Activated CD8-positive, alpha-beta memory T cell treated with anti-CD3 and anti-CD28 coated beads, Interleukin-2, amount 50 U/mL, for 1 hour (primary cell): ENCODE measurements around the gene GLIPR2.
"Not testable (repeated sequence)": the region's sequence is repeated elsewhere in the genome, so short reads cannot be mapped to it uniquely, and the experiment has no call there.

Experiments used
- DNase-seq: peaks from one replicate; pipeline ENCODE4 v3.0.0-alpha.2; 2020; ENCODE audit errors: extremely low read depth

GLIPR2 gene

GRCh38 chr9:36163786-36164170 is 27.2 kb downstream of the GLIPR2 start:
- DNase-seq: no peak

DNA sequence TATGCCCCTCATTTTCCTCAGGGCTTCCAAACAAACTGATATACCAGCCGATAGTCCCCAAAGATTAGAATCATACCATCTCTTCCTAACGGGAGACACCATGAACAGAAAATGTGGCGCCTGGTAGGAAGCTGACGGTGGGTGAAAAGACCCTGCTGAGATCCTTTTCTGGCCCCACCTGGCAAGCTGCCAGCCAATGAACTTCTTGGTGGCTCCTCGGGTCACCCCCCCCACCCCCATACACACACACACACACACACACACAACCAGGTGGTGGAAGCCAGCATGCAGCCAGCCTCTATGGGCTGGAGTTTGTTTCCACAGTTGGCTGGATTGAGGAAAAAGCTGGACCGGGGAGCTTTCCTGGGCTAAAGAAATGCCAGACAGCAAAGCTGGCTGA is 27.8 kb downstream of the GLIPR2 start:
- DNase-seq: no peak

DNA sequence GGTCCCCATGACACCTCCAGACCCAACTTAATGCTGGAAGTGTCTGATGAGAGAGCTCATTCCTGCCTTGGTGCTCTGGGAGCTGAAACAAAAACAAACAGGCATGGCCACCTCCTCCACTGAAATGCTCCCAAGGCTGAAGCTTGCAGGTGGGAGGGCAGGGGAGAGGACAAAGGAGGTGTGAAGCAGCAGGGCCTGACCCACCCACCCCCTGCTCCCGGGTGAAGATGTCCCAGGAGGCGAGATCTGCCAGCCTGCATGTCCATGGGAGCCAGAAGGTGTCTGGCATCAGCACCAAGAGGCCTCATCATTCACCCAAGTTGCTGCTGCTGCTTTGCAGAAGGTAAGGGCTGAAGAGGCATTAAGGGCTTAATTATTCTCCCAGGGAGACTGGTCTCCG is 28.5 kb downstream of the GLIPR2 start:
- no peak for DNase-seq

- DNase-seq: no peak
Observed at GRCh38 chr9:36165826-36166167, 29.3 kb downstream of the GLIPR2 start.

GRCh38 chr9:36166168-36166927 is 29.8 kb downstream of the GLIPR2 start:
- peak; percentile 43 for DNase-seq

DNA sequence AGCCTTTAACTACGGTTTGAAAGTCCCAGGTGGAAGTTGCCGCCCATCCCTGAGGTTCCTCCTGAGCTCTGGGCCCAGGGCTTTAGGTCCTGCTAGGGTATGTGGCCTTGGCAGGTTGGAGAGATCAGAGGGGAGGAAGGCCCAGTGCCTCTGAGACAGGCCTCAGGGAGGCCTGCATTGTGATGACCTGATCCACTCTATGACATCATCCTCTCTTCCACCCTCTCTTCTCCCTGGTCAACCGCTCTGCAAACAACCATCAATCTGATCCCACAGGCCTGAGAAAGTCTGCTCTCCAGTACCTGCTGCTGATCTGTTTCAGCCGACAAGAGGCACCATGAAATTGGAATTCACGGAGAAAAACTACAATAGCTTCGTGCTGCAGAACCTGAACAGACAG is 32.6 kb downstream of the GLIPR2 start, which contains the start of gene CCIN:
CCIN (plus strand) TSS at position 223 of the 400 bp plus-strand sequence; CDS start at position 338, 115 bp downstream.
- no peak for DNase-seq

- DNase-seq: no peak
Observed at GRCh38 chr9:36169708-36170107, 33.2 kb downstream of the GLIPR2 start.

GRCh38 chr9:36170531-36170930 is 34.0 kb downstream of the GLIPR2 start:
- no peak for DNase-seq

DNA sequence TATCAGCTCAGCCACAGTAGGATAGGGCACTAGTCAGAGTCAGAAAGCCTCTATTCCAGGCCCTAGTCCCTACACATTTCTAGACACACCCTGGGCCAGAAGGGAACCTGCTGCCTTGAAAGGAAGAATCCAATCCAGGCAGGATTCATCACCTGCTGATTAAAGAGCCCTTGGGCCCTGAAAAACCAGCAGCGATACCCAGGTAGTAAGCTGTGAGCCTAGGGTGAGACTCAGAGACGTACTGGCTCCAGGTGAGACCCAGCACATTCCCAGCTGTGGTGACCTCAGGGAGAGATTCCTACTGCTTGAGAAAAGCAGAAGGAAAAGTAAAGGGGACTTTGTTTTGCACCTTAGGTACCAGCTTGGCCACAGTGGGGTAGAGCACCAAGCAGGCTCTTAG is 37.3 kb downstream of the GLIPR2 start:
- no peak for DNase-seq

DNA sequence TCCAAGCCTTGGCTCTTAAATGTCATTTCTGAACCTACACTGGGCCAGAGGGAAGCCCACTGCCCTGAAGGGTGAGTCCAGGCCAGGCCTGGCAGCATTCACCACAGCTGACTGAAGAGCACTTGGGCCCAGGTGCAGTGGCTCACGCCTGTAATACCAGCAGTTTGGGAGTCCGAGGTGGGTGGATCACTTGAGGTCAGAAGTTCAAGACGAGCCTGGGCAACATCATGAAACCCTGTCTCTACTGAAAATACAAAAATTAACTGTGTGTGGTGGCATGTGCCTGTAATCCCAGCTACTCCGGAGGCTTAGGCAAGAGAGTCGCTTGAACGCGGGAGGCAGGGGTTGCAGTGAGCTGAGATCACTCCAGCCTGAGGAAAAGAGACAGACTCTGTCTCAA is 37.7 kb downstream of the GLIPR2 start:
- DNase-seq: no peak

DNA sequence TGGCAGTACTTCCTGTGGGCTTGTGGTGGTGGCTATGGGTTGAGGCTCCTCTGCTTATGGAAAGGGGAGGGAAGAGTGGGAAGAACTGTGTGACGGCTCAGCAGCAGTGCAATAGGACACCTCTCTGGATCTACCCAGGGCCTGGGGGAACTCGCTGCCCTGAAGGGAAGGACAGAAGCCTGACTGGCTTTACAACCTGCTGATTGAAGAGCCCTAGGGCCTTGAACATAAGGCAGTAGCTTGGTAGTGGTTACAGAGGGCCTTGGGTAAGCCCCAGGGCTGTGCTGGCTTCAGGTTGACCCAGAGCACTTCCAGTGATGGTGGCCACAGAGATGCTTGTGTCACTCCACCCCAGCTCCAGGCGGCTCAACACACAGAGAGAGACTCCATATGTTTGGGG is 38.2 kb downstream of the GLIPR2 start:
- no peak for DNase-seq

- not testable (repeated sequence) for DNase-seq
Observed at GRCh38 chr9:36175209-36175608, 38.7 kb downstream of the GLIPR2 start.

DNA sequence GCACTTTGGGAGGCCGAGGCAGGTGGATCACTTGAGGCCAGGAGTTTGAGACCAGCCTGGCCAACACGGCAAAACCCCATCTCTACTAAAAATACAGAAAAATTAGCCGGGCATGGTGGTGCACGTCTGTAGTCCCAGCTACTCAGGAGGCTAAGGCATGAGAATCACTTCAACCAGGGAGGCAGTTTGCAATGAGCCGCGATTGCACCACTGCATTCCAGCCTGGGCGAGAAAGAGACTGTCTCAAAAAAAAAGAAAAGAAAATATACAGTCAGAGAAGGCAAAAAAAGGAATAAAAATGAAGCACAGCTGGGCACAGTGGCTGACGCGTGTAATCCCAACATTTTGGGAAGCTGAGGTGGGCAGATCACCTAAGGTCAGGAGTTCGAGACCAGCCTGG is 40.0 kb downstream of the GLIPR2 start:
- not testable (repeated sequence) for DNase-seq

GRCh38 chr9:36177571-36177970 is 41.0 kb downstream of the GLIPR2 start:
- no peak for DNase-seq

- DNase-seq: not testable (repeated sequence)
Observed at GRCh38 chr9:36180243-36180642, 43.7 kb downstream of the GLIPR2 start.

DNA sequence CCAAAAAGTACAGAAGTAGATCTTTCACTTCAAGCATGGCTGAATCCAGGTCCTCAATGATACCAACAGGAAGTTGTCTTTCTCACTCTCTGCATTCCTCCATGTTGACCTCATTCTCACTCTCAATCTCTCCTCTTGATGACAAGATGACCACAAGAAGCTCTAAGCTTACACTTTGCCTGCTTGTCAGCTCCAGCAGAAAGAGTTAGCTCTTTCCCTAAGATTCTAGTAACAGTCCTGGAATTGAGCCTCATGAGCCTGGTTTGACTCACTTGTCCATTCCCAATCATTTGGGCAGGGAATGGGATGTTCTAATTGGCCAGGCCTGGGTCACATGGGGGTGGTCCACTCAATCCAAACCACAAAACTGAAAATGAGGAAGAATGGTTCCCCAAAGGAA is 50.9 kb downstream of the GLIPR2 start:
- no peak for DNase-seq

DNA sequence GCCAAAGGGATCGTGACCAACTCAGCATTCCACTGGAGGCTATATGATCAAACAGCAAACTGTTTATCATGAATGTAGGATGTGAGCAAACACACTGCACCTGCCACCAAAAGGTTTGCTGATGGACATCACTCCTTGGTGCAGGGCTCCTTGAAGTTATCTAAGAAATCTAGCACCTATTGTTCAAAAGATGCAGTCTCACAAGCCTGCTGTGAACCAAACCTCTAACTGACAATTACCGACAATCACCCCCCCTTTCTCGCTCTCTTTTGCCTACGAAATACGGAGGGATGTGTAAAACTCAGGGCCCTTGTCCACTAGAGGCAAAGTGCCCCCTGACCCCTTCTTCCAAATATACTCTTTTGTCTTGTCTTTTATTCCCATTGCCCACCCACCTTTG is 51.7 kb downstream of the GLIPR2 start:
- no peak for DNase-seq

DNA sequence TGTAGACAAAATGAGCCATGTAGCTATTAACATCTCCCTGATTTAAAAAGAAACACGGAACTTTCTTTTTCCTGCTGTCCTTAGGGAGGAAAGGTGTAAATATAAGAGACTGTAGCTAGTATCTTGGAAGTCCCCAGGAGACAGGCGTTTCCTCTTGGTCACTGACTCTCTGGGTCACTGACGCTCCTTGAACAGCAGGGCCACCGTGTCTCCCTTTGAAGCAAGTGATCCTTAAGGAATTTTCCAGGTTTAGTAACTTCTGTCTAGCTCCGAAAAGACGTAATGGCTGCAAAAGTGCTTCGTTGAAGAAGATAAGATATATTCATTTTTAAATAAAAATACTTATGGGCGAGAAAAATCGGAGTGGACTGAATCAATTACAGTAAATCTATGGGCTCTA is 53.4 kb downstream of the GLIPR2 start:
- DNase-seq: no peak

GRCh38 chr9:36190388-36191289 is 54.1 kb downstream of the GLIPR2 start, which contains the start of gene CLTA:
CLTA (plus strand) TSS chr9:36190921; CDS start chr9:36191057, 136 bp downstream.
- DNase-seq: peak; percentile 85

- no peak for DNase-seq
Observed at GRCh38 chr9:36191290-36191645, 54.7 kb downstream of the GLIPR2 start.

GRCh38 chr9:36191686-36192085 is 55.2 kb downstream of the GLIPR2 start:
- DNase-seq: no peak

GRCh38 chr9:36192196-36192595 is 55.7 kb downstream of the GLIPR2 start:
- no peak for DNase-seq

- DNase-seq: no peak
Observed at GRCh38 chr9:36193023-36193422, 56.5 kb downstream of the GLIPR2 start.
